Panc1 (cell line): Measurements from ENCODE around the gene GUCD1.

Source experiments
- REST ChIP-seq, 2 experiments: IDR thresholded peaks; 2 replicates each; pipeline ENCODE4 v1.6.1; 2011 to 2012; ENCODE audit warnings: low read depth in 2 of 2, control low read depth in 1 of 2, low read length in 1 of 2, mild to moderate bottlenecking in 1 of 2, moderate library complexity in 1 of 2; ENCODE audit not compliant: insufficient read depth in 1 of 2
- TF ChIP-seq, protein P1 (sequence below): fragments of 450-650 bp; IDR thresholded peaks from 2 replicates; pipeline ENCODE4 v1.5.1; 2017; ENCODE audit warnings: mild to moderate bottlenecking

GRCh38 chr22:24564376-24565058 lies 9.6 kb upstream of the GUCD1 start:
- TF ChIP-seq REST (IDR thresholded peaks at IDR 0.05; ENCODE audit: insufficient read depth in 1 of 2, low read depth in 2 of 2, low read length in 1 of 2), result no peak
- TF ChIP-seq, protein P1, sequence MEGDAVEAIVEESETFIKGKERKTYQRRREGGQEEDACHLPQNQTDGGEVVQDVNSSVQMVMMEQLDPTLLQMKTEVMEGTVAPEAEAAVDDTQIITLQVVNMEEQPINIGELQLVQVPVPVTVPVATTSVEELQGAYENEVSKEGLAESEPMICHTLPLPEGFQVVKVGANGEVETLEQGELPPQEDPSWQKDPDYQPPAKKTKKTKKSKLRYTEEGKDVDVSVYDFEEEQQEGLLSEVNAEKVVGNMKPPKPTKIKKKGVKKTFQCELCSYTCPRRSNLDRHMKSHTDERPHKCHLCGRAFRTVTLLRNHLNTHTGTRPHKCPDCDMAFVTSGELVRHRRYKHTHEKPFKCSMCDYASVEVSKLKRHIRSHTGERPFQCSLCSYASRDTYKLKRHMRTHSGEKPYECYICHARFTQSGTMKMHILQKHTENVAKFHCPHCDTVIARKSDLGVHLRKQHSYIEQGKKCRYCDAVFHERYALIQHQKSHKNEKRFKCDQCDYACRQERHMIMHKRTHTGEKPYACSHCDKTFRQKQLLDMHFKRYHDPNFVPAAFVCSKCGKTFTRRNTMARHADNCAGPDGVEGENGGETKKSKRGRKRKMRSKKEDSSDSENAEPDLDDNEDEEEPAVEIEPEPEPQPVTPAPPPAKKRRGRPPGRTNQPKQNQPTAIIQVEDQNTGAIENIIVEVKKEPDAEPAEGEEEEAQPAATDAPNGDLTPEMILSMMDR, result no peak
